Endodermal cell (in vitro differentiated cells): Measurements from ENCODE around the gene SLC6A11. TPM values are rescaled to one million over a fixed set of nuclear protein-coding genes. Genes with fewer than 3 reads are reported as not detected.

Experiments used
- DNase-seq: peaks from one replicate; pipeline ENCODE4 v3.0.0-alpha.2; 2017
- H3K27ac ChIP-seq: 2 replicates; pipeline ENCODE4 v1.5.1; 2013; ENCODE audit warnings: mild to moderate bottlenecking, low read depth, low read length, moderate library complexity
- H3K27me3 ChIP-seq: 2 replicates; pipeline ENCODE4 v1.6.1; 2013; ENCODE audit warnings: mild to moderate bottlenecking, low read length, moderate library complexity; ENCODE audit not compliant: insufficient read depth, control insufficient read depth, poor library complexity, severe bottlenecking
- H3K36me3 ChIP-seq: 2 replicates; pipeline ENCODE4 v1.7.0; 2013; ENCODE audit warnings: mild to moderate bottlenecking, low read length, moderate library complexity; ENCODE audit not compliant: control insufficient read depth, insufficient read depth
- H3K4me1 ChIP-seq: one replicate; pipeline ENCODE4 v1.7.0; 2013; ENCODE audit warnings: low read length; ENCODE audit not compliant: control insufficient read depth, insufficient read depth
- H3K4me3 ChIP-seq: 2 replicates; pipeline ENCODE4 v1.5.1; 2013; ENCODE audit warnings: mild to moderate bottlenecking, low read length, moderate library complexity
- H3K9ac ChIP-seq: 2 replicates; pipeline ENCODE4 v1.6.1; 2013; ENCODE audit warnings: mild to moderate bottlenecking, low read length, moderate library complexity; ENCODE audit not compliant: poor library complexity, severe bottlenecking; ENCODE audit errors: extremely low read depth
- H3K9me3 ChIP-seq: 2 replicates; pipeline ENCODE4 v1.6.1; 2013; ENCODE audit warnings: mild to moderate bottlenecking, low read length, moderate library complexity; ENCODE audit not compliant: control insufficient read depth
- H3K27ac Mint-ChIP-seq: 2 replicates; pipeline ENCODE4 v1.8.0; 2020; ENCODE audit warnings: mixed read lengths
- H3K27me3 Mint-ChIP-seq: 2 replicates; pipeline ENCODE4 v1.8.0; 2021; ENCODE audit warnings: mild to moderate bottlenecking, mixed read lengths; ENCODE audit not compliant: insufficient read depth
- H3K36me3 Mint-ChIP-seq: 2 replicates; pipeline ENCODE4 v1.8.0; 2020; ENCODE audit warnings: low read depth, mixed read lengths
- H3K4me1 Mint-ChIP-seq: 2 replicates; pipeline ENCODE4 v1.8.0; 2020; ENCODE audit warnings: mixed read lengths
- H3K4me3 Mint-ChIP-seq: 2 replicates; pipeline ENCODE4 v1.8.0; 2020; ENCODE audit warnings: mild to moderate bottlenecking, moderate library complexity, mixed read lengths
- H3K9me3 Mint-ChIP-seq: 2 replicates; pipeline ENCODE4 v1.8.0; 2020; ENCODE audit warnings: mild to moderate bottlenecking, mixed read lengths
- CTCF ChIP-seq: fragments of 200-600 bp; sonication (generic); conservative IDR thresholded peaks from 2 replicates; pipeline ENCODE4 v1.5.0; 2021; ENCODE audit warnings: antibody characterized with exemption, mild to moderate bottlenecking
- WGBS, 2 experiments: methylation state at CpG; one replicate each; pipeline versions ENCODE4 v1.1.5 to v1.1.7; 2013; ENCODE audit warnings: missing lambda C conversion rate in 2 of 2, mixed read lengths in 1 of 2; ENCODE audit not compliant: insufficient coverage in 1 of 2, insufficient read length in 1 of 2; 5-methylcytosine and 5-hydroxymethylcytosine counted together
- total RNA-seq, 2 donors: library from RNA; stranded (reverse); fragmentation: NEBNext Ultra II Directional in 1 of 2; extraction: Animal tissue kit (Norgen Biotek cat#: 25700) in 1 of 2; gene quantifications; 2 replicates in 1 of 2; 3 replicates in 1 of 2; pipeline ENCODE4 v1.2.1, GENCODE V29; 2021

SLC6A11 gene
- total RNA-seq, 2 donors from 2014 or later, result 0.27 to 0.73 TPM

- H3K27ac ChIP-seq, result no peak overlapping the region
- peaks cover 36% of the 10 kb centered on the region for H3K27me3 Mint-ChIP-seq
- no peak for DNase-seq
- WGBS, 2 experiments, result 85 to 98% methylated on average over 5 of the region's 5 CpGs
- no peaks in the 10 kb centered on the region for H3K36me3 Mint-ChIP-seq
- no peaks in the 10 kb centered on the region for H3K9me3 ChIP-seq
- H3K9ac ChIP-seq, result no peak overlapping the region
- H3K4me1 Mint-ChIP-seq, result no peaks in the 10 kb centered on the region
- no peaks in the 10 kb centered on the region for H3K27me3 ChIP-seq
- H3K4me3 Mint-ChIP-seq, result no peak overlapping the region
- no peak for TF ChIP-seq CTCF
- no peak overlapping the region for H3K4me3 ChIP-seq
- H3K4me1 ChIP-seq, result no peaks in the 10 kb centered on the region
- no peaks in the 10 kb centered on the region for H3K9me3 Mint-ChIP-seq
- no peak overlapping the region for H3K27ac Mint-ChIP-seq
- no peaks in the 10 kb centered on the region for H3K36me3 ChIP-seq
Measured at GRCh38 chr3:10845839-10846656, 30.0 kb downstream of the SLC6A11 start.

GRCh38 chr3:10846657-10846975, 30.6 kb downstream of the SLC6A11 start:
- 89 to 91% methylated on average over 2 to 4 of the region's 4 CpGs for WGBS, 2 experiments

GRCh38 chr3:10848261-10848660, 32.2 kb downstream of the SLC6A11 start:
- TF ChIP-seq CTCF, result no peak
- Mint-ChIP-seq H3K4me1 (no peaks in the 10 kb centered on the region), H3K9me3 (no peaks in the 10 kb centered on the region), H3K4me3 (no peak overlapping the region), H3K27ac (no peak overlapping the region), H3K36me3 (no peaks in the 10 kb centered on the region), H3K27me3 (peaks cover 33% of the 10 kb centered on the region)
- no peaks in the 10 kb centered on the region for H3K4me1 ChIP-seq
- H3K9me3 ChIP-seq, result no peaks in the 10 kb centered on the region
- DNase-seq, result no peak
- H3K9ac ChIP-seq, result no peak overlapping the region
- no peaks in the 10 kb centered on the region for H3K36me3 ChIP-seq
- H3K27ac ChIP-seq, result no peak overlapping the region
- 91 to 93% methylated on average over 3 of the region's 3 CpGs for WGBS, 2 experiments
- no peaks in the 10 kb centered on the region for H3K27me3 ChIP-seq
- no peak overlapping the region for H3K4me3 ChIP-seq

More at GRCh38 chr3:10846657-10846975, 30.6 kb downstream of the SLC6A11 start:
- no peak for DNase-seq
- H3K4me3 Mint-ChIP-seq, result no peak overlapping the region
- Histone ChIP-seq H3K9ac (no peak overlapping the region), H3K27me3 (no peaks in the 10 kb centered on the region), H3K4me1 (no peaks in the 10 kb centered on the region), H3K4me3 (no peak overlapping the region), H3K9me3 (no peaks in the 10 kb centered on the region), H3K36me3 (no peaks in the 10 kb centered on the region), H3K27ac (no peak overlapping the region)
- H3K9me3 Mint-ChIP-seq, result no peaks in the 10 kb centered on the region
- peaks cover 35% of the 10 kb centered on the region for H3K27me3 Mint-ChIP-seq
- no peaks in the 10 kb centered on the region for H3K36me3 Mint-ChIP-seq
- H3K4me1 Mint-ChIP-seq, result no peaks in the 10 kb centered on the region
- TF ChIP-seq CTCF, result no peak
- H3K27ac Mint-ChIP-seq, result no peak overlapping the region
